Renal cortex interstitium (tissue), 11 donors: ENCODE data around the gene ARHGAP26. TPM values are rescaled to one million over a fixed set of nuclear protein-coding genes. Genes with fewer than 3 reads are reported as not detected.
"Not testable (repeated sequence)": the region's sequence is repeated elsewhere in the genome, so short reads cannot be mapped to it uniquely, and the experiment has no call there.

Experiments
- DNase-seq, 11 donors: peaks; one replicate each; pipeline ENCODE4 v3.0.0-alpha.2; 2013; ENCODE audit warnings: low read depth in 9 of 11, low spot score in 4 of 11; ENCODE audit errors: extremely low read depth in 1 of 11
- polyA plus RNA-seq, 3 donors: library from polyadenylated mRNA; unstranded; fragments of 120-200 nt; gene quantifications; one replicate each; pipeline ENCODE4 v1.2.1, GENCODE V29; 2013; ENCODE audit not compliant: insufficient read length in 3 of 3

Gene ARHGAP26
- polyA plus RNA-seq, 3 donors: 10.7 to 13.7 (median 10.9) TPM

DNA sequence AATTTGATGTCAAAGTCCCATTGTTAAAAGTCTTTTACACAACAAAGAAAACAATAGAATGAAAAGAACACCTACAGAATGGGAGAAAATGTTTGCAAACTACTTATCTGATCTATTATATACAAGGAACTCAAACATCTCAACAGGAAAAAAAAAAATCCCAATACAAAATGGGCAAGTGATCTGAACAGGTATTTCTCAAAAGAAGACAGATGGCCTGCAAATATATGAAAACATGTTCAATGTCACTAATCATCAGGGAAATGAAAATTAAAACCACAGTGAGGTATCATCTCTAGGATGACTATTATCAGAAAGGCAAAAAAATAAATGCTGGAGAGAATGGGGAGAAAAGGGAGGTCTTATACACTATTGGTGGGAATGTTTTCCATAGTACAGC lies 301.8 kb downstream of the ARHGAP26 start:
- no peak for DNase-seq

- DNase-seq: no peak
These were observed 302.6 kb downstream of the ARHGAP26 start for GRCh38 chr5:143072734-143073133.

GRCh38 chr5:143073766-143074165 lies 303.6 kb downstream of the ARHGAP26 start:
- DNase-seq: no peak

GRCh38 chr5:143074414-143074996 lies 304.3 kb downstream of the ARHGAP26 start:
- DNase-seq: no peak

DNA sequence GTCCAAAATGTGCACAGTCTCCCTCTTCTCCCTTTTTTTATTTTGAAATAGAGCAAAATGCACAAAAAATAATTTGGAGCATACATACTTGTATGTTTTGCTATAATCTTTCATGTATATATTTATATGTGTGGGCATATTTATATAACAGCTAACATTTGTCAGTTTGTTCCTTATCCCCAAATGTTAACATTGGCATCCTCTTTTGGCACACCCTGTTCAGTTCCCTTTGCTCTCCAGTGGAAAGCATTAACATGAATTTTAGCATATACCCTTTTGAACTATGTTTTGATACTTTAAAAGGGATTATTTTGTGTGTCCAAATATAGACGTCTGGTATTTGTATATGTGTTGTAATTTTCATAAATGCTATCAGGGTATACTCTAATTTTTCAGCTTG lies 306.2 kb downstream of the ARHGAP26 start:
- no peak for DNase-seq

DNA sequence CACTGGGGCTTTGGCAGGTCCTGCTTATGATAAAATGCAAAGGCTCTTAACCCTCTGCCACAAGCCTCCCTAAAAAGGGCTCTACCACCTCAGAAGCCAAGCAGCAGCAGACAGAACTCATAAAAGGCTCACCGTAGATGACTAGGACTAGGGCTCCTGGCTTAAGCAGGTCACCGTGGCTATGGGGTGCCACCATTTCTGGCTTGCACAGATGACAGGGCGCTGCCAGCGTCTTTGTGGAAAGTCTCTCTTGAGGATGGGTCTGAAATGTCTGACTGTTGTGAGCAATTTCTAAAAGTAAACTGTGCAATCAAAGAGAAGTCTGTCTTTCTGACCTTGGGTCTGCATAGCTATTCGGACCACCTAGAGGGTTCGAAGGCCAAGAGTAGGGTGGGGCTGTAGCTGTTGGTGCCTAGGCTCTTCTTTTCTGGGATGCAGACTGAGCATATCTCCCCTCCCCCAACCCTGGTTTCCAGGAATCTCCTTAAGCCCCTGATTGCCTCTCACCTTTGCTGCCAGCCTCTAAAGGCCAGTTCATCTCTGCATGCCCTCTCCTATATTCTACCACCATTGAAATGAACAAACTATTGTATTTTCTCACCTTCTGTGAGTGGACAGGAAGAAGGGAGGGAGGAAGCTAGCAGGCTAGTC lies 307.4 kb downstream of the ARHGAP26 start:
- no peak for DNase-seq

GRCh38 chr5:143078313-143078712 lies 308.1 kb downstream of the ARHGAP26 start:
- no peak for DNase-seq

- no peak for DNase-seq
These were observed 308.8 kb downstream of the ARHGAP26 start for GRCh38 chr5:143078971-143079370.

- DNase-seq: no peak
These were observed 310.2 kb downstream of the ARHGAP26 start for GRCh38 chr5:143080407-143080806.

- no peak for DNase-seq
These were observed 310.8 kb downstream of the ARHGAP26 start for GRCh38 chr5:143080982-143081381.

- no peak for DNase-seq
These were observed 312.8 kb downstream of the ARHGAP26 start for GRCh38 chr5:143083006-143083405.

DNA sequence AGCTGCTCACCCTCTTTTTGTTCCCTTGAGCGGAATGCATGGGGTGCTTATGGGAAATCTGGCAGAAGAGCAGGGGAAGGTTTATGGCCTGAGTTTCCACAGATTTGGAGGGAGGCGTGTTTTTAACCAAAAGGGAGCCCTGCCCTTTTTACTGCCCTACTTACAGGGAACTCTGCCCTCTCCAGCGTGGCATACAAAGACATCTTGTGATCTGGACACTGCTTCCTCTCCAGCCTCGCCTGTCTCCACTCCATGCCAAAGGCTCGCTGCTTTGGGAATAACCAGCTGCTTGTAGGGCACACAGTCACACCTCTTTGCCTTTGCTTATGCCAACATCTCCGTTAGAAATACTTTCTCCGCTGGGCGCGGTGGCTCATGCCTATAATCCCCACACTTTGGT lies 314.2 kb downstream of the ARHGAP26 start:
- no peak for DNase-seq

GRCh38 chr5:143085319-143085917 lies 315.2 kb downstream of the ARHGAP26 start:
- no peak for DNase-seq

- DNase-seq: no peak
These were observed 316.4 kb downstream of the ARHGAP26 start for GRCh38 chr5:143086546-143086907.

- DNase-seq: no peak
These were observed 316.9 kb downstream of the ARHGAP26 start for GRCh38 chr5:143086908-143087637.

GRCh38 chr5:143088702-143089101 lies 318.5 kb downstream of the ARHGAP26 start:
- DNase-seq: not testable (repeated sequence)

DNA sequence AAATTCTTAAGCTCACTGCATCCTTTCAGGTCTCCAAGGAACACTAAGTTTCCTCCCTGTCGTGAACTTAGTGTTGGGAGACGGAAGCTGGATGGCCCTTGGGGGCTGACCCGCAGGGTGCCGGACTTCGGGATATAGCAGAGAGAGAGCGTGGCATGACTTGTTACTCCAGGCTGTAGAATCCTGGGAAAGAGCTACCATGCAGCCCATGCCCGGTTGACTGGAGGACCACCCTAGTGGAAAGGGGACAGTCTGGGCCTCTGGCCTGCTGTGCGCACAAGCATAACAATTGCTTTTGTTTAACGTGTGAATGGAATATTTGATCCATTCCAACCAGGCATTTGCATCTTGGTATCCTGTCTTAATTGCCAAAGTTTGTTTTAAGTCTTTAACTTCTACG lies 319.9 kb downstream of the ARHGAP26 start:
- DNase-seq: not testable (repeated sequence)

GRCh38 chr5:143092711-143093451 lies 322.7 kb downstream of the ARHGAP26 start:
- not testable (repeated sequence) for DNase-seq

- no peak for DNase-seq
These were observed 323.4 kb downstream of the ARHGAP26 start for GRCh38 chr5:143093452-143094086.
